Upper lobe of left lung (tissue), 6 donors: ENCODE measurements around the gene GDF11. TPM values are rescaled to one million over a fixed set of nuclear protein-coding genes. Genes with fewer than 3 reads are reported as not detected.

ENCODE experiments used
- ATAC-seq, 2 donors: fragments of 200-7000 bp; cut with Tn5 transposase; one replicate each; pipeline ENCODE4 v1.9.1; 2022; ENCODE audit warnings: mild to moderate bottlenecking in 2 of 2, moderate library complexity in 2 of 2; ENCODE audit not compliant: low FRiP score in 2 of 2
- DNase-seq, 2 donors: peaks; one replicate each; pipeline ENCODE4 v3.0.0-alpha.2; 2019 to 2020
- H3K27ac ChIP-seq, 4 donors: fragments of 200-600 bp; sonication (generic); one replicate each; pipeline ENCODE4 v1.5.1; 2016 to 2019
- H3K27me3 ChIP-seq, 4 donors: fragments of 200-600 bp; sonication (generic); one replicate each; pipeline ENCODE4 v1.5.1; 2017 to 2019
- H3K36me3 ChIP-seq, 4 donors: fragments of 200-600 bp; sonication (generic); one replicate each; pipeline ENCODE4 v1.5.1; 2016 to 2019
- H3K4me1 ChIP-seq, 4 donors: fragments of 200-600 bp; sonication (generic); one replicate each; pipeline ENCODE4 v1.5.1; 2018 to 2019
- H3K4me3 ChIP-seq, 4 donors: fragments of 200-600 bp; sonication (generic); one replicate each; pipeline ENCODE4 v1.5.1; 2017 to 2019; ENCODE audit warnings: mild to moderate bottlenecking in 2 of 4, moderate library complexity in 1 of 4
- H3K9me3 ChIP-seq, 4 donors: fragments of 200-600 bp; sonication (generic); one replicate each; pipeline ENCODE4 v1.5.1; 2018 to 2019
- EP300 ChIP-seq, 4 donors: sonication (generic); formaldehyde crosslinking; IDR thresholded peaks; one replicate each; pipeline ENCODE4 v1.5.1; 2017; ENCODE audit warnings: antibody characterized with exemption in 4 of 4, control low read depth in 2 of 4
- POLR2A ChIP-seq, 4 donors: fragments of 450-650 bp; IDR thresholded peaks; one replicate each; pipeline ENCODE4 v1.5.1; 2016 to 2017; ENCODE audit warnings: antibody characterized with exemption in 4 of 4, mild to moderate bottlenecking in 2 of 4
- POLR2AphosphoS5 ChIP-seq, 2 donors: sonication (generic); formaldehyde crosslinking; IDR thresholded peaks; one replicate each; pipeline ENCODE4 v1.5.1; 2017; ENCODE audit warnings: antibody characterized with exemption in 2 of 2
- WGBS, 2 donors: methylation state at CpG; one replicate each; pipeline ENCODE4 v1.1.5; 2017 to 2018; 5-methylcytosine and 5-hydroxymethylcytosine counted together
- total RNA-seq, 6 donors: library from RNA; depleted of rRNA in 4 of 6; stranded (reverse); fragments of >200 nt in 4 of 6; gene quantifications; one replicate each; pipeline versions ENCODE4 v1.1.0 to v1.2.1, GENCODE V29; 2016 to 2021
- TF ChIP-seq, protein P1 (sequence below), 6 experiments: fragments of 450-650 bp in 4 of 6; fragments of 200-600 bp in 2 of 6; sonication (generic) in 2 of 6; IDR thresholded peaks; one replicate each; pipeline ENCODE4 v1.5.1; 2016 to 2019; ENCODE audit warnings: antibody characterized with exemption in 6 of 6
- donor health status: DM: no; HTN: no; CAD: no; lungs with moderate emphysema.
- donor health status: DM: no; HTN: yes; CAD: no; lungs with severe emphysema.

GDF11 gene
- total RNA-seq, 6 donors from 2014 or later, result 1.0 to 6.8 (median 2.3) TPM

DNA sequence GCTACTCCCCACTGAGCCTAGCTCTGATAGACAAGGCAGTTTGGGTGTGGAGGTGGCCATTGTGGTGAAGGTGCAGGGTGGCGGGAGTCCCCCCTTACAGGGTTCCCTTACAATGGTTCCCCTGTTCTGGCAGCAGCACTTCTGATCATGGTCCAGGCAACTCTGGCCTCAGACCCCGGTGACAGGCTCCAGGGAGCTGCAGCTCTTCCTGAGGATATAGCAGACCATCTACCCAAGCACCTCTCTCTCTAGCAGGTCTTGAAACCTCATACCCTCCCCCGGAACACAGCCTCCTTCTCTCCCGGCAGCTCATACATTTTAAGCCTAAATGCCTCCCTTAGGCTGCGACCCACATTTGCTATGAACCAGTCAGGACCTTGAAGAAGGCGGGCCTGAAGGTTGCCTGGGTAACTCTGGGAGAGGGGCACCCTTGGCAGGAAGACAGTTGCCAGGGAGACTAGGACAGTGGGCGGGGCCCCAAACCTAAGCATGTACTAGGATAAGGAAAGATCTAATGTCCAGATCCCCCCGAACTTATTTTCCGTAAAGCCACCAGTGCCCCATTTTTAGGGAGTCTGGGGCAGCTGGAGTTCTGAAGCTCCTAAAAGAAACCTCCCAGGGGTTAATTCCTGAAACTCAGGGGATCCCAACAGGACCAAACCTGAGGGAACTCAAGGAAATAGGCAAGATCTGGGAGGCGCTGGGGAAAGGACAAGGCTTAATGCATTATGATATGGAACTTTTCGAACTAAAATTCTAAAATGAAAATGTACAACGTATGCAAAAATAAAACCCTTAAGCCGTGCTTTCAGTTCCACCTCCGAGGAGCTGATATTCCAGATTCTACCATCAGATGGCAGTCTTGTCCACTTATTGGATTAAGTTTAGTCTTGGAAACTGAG is 4.5 kb upstream of the GDF11 start:
- H3K36me3 ChIP-seq, result no peaks in the 10 kb centered on the region
- TF ChIP-seq, protein P1, sequence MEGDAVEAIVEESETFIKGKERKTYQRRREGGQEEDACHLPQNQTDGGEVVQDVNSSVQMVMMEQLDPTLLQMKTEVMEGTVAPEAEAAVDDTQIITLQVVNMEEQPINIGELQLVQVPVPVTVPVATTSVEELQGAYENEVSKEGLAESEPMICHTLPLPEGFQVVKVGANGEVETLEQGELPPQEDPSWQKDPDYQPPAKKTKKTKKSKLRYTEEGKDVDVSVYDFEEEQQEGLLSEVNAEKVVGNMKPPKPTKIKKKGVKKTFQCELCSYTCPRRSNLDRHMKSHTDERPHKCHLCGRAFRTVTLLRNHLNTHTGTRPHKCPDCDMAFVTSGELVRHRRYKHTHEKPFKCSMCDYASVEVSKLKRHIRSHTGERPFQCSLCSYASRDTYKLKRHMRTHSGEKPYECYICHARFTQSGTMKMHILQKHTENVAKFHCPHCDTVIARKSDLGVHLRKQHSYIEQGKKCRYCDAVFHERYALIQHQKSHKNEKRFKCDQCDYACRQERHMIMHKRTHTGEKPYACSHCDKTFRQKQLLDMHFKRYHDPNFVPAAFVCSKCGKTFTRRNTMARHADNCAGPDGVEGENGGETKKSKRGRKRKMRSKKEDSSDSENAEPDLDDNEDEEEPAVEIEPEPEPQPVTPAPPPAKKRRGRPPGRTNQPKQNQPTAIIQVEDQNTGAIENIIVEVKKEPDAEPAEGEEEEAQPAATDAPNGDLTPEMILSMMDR (IDR thresholded peaks at IDR 0.05), result peak; percentile 87 to 95 (median 93)
- no peak for TF ChIP-seq POLR2AphosphoS5 (IDR thresholded peaks at IDR 0.05)
- WGBS, 2 donors, result 1 to 8% methylated on average over 12 to 14 of the region's 14 CpGs
- H3K4me1 ChIP-seq, result peaks cover 16 to 24% (median 21%) of the 10 kb centered on the region in 4 donors
- peak overlapping the region; percentile 42 to 61 (median 48) for H3K4me3 ChIP-seq
- ATAC-seq (peak; percentile 86 to 88), DNase-seq (peak in 1 of 2 donors; percentile 88)
- H3K27ac ChIP-seq, result peak overlapping the region; percentile 10 to 77 (median 66)
- no peaks in the 10 kb centered on the region for H3K27me3 ChIP-seq
- no peaks in the 10 kb centered on the region for H3K9me3 ChIP-seq

GRCh38 chr12:55739025-55739378 is 3.9 kb upstream of the GDF11 start:
- H3K27ac ChIP-seq, result no peak overlapping the region
- H3K9me3 ChIP-seq, result no peaks in the 10 kb centered on the region
- H3K4me3 ChIP-seq, result peak overlapping the region in 3 of 4 donors; percentile 43 to 61 (median 53)
- H3K27me3 ChIP-seq, result peaks cover 0 to 4% (median under 1%) of the 10 kb centered on the region in 4 donors
- TF ChIP-seq EP300 (IDR thresholded peaks at IDR 0.05) (no peak), POLR2A (IDR thresholded peaks at IDR 0.05) (no peak)
- no peaks in the 10 kb centered on the region for H3K36me3 ChIP-seq
- no peak for ATAC-seq
- H3K4me1 ChIP-seq, result peaks cover 22 to 30% (median 27%) of the 10 kb centered on the region in 4 donors
- no peak for DNase-seq
- 71 to 76% methylated on average over 2 of the region's 2 CpGs for WGBS, 2 donors

GRCh38 chr12:55741931-55742680 is 816 bp upstream of the GDF11 start:
- no peaks in the 10 kb centered on the region for H3K9me3 ChIP-seq
- DNase-seq, result peak in 1 of 2 donors; percentile 0
- H3K4me1 ChIP-seq, result peaks cover 24 to 43% (median 36%) of the 10 kb centered on the region in 4 donors
- no peak for TF ChIP-seq POLR2AphosphoS5 (IDR thresholded peaks at IDR 0.05)
- TF ChIP-seq, protein P1 (IDR thresholded peaks at IDR 0.05), result no peak
- TF ChIP-seq POLR2A (IDR thresholded peaks at IDR 0.05), result no peak
- TF ChIP-seq EP300 (IDR thresholded peaks at IDR 0.05), result no peak
- peak overlapping the region in 1 of 4 donors; percentile 74 for H3K27ac ChIP-seq
- H3K27me3 ChIP-seq, result peaks cover 0 to 4% (median 2%) of the 10 kb centered on the region in 4 donors
- WGBS, 2 donors, result 22 to 28% methylated on average over 3 of the region's 3 CpGs
- no peaks in the 10 kb centered on the region for H3K36me3 ChIP-seq
- H3K4me3 ChIP-seq, result no peak overlapping the region
- no peak for ATAC-seq

GRCh38 chr12:55743406-55744339 is 751 bp downstream of the GDF11 start:
- Histone ChIP-seq H3K36me3 (no peaks in the 10 kb centered on the region), H3K27me3 (peaks cover 0 to 4% (median 2%) of the 10 kb centered on the region in 4 donors), H3K9me3 (no peaks in the 10 kb centered on the region), H3K4me1 (peaks cover 12 to 28% (median 21%) of the 10 kb centered on the region in 4 donors), H3K27ac (peak overlapping the region in 3 of 4 donors; percentile 50 to 74 (median 63)), H3K4me3 (peak overlapping the region; percentile 15 to 63 (median 60))
- TF ChIP-seq, protein P1 (IDR thresholded peaks at IDR 0.05), result peak in 2 of 6 experiments; percentile 21 to 25
- no peak for TF ChIP-seq EP300 (IDR thresholded peaks at IDR 0.05)
- ATAC-seq, result peak; percentile 59 to 60
- 0 to 2% methylated on average over 20 to 43 of the region's 73 CpGs for WGBS, 2 donors
- peak; percentile 66 to 89 for DNase-seq
